Measurements from ENCODE around the gene PLB1.

DNA sequence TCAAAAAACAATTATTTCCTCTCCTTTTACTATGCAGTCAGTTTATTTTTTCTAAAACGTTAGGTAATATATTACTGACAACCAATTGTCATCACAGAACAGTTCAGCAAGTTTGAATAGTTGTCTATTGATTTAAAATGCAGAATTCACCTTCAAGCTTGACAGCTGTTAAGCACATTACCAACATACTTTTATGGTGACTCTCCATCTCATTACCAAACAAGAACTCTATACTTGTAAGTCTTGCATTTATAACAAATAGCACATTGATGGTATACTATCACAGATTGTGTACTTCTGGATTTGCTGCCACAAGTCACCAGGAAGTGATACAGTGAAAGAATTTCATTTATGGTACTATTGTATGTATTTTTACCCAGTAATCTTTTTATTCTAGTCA lies 156.4 kb downstream of the PLB1 start:
- no peak for TF ChIP-seq EP300 (IDR thresholded peaks at IDR 0.05)
- TF ChIP-seq CTCF (IDR thresholded peaks at IDR 0.05) = no peak

Measured in stomach (tissue), 4 donors.